Right atrium auricular region (tissue), 2 donors: ENCODE results near the gene PSG5. TPM values are rescaled to one million over a fixed set of nuclear protein-coding genes. Genes with fewer than 3 reads are reported as not detected.
"Not testable (repeated sequence)": the region's sequence is repeated elsewhere in the genome, so short reads cannot be mapped to it uniquely, and the experiment has no call there.

Experiments
- DNase-seq: peaks from one replicate; pipeline ENCODE4 v3.0.0-alpha.2; 2019; ENCODE audit warnings: low spot score
- H3K27ac ChIP-seq, 2 donors: fragments of 200-600 bp; sonication (generic); 1 replicate in 1 of 2; 2 replicates in 1 of 2; pipeline ENCODE4 v1.5.1; 2016 to 2019
- H3K27me3 ChIP-seq, 2 donors: fragments of 200-600 bp; sonication (generic); one replicate each; pipeline versions ENCODE4 v1.5.1 to v1.6.0; 2017 to 2019
- H3K36me3 ChIP-seq: fragments of 200-600 bp; sonication (generic); one replicate; pipeline ENCODE4 v1.5.1; 2016
- H3K4me1 ChIP-seq, 2 donors: fragments of 200-600 bp; sonication (generic); one replicate each; pipeline versions ENCODE4 v1.5.1 to v1.6.0; 2017 to 2019
- H3K4me3 ChIP-seq, 2 donors: fragments of 200-600 bp; sonication (generic); 1 replicate in 1 of 2; 2 replicates in 1 of 2; pipeline ENCODE4 v1.5.1; 2017 to 2019; ENCODE audit warnings: mild to moderate bottlenecking in 1 of 2, moderate library complexity in 1 of 2
- H3K9me3 ChIP-seq, 2 donors: fragments of 200-600 bp; sonication (generic); one replicate each; pipeline ENCODE4 v1.5.1; 2019
- CTCF ChIP-seq, 2 donors: fragments of 200-600 bp; sonication (generic); IDR thresholded peaks; one replicate each; pipeline ENCODE4 v1.5.1; 2019; ENCODE audit warnings: antibody characterized with exemption in 2 of 2
- total RNA-seq, 2 donors: library from RNA; depleted of rRNA; stranded (reverse); fragments of >200 nt; gene quantifications; one replicate each; pipeline ENCODE4 v1.1.0, GENCODE V29; 2016

PSG5 gene
- total RNA-seq, 2 donors from 2014 or later: not detected

GRCh38 chr19:43179569-43180147 lies 6.7 kb downstream of the PSG5 start:
- H3K27ac ChIP-seq, H3K27me3 ChIP-seq, DNase-seq, H3K4me1 ChIP-seq, H3K36me3 ChIP-seq, H3K9me3 ChIP-seq, H3K4me3 ChIP-seq: not testable (repeated sequence)

- H3K27me3 ChIP-seq, H3K4me1 ChIP-seq, H3K4me3 ChIP-seq, H3K27ac ChIP-seq, H3K9me3 ChIP-seq, H3K36me3 ChIP-seq, DNase-seq: not testable (repeated sequence)
Observed at GRCh38 chr19:43178577-43178976, 7.8 kb downstream of the PSG5 start.

- DNase-seq, H3K4me3 ChIP-seq, H3K36me3 ChIP-seq, H3K27me3 ChIP-seq, H3K4me1 ChIP-seq, H3K27ac ChIP-seq, H3K9me3 ChIP-seq: not testable (repeated sequence)
Observed at GRCh38 chr19:43165906-43166305, 20.4 kb downstream of the PSG5 start.

- H3K4me3 ChIP-seq, H3K4me1 ChIP-seq, H3K36me3 ChIP-seq, H3K9me3 ChIP-seq, DNase-seq, H3K27ac ChIP-seq, H3K27me3 ChIP-seq: not testable (repeated sequence)
Observed at GRCh38 chr19:43163135-43163534, 23.2 kb downstream of the PSG5 start.

- H3K27me3 ChIP-seq, H3K36me3 ChIP-seq, DNase-seq, H3K4me1 ChIP-seq, H3K4me3 ChIP-seq, H3K9me3 ChIP-seq, H3K27ac ChIP-seq: not testable (repeated sequence)
Observed at GRCh38 chr19:43162261-43162660, 24.1 kb downstream of the PSG5 start.

GRCh38 chr19:43152214-43152613 lies 34.1 kb downstream of the PSG5 start:
- Histone ChIP-seq H3K4me3 (no peak overlapping the region), H3K27me3 (no peaks in the 10 kb centered on the region), H3K4me1 (no peaks in the 10 kb centered on the region), H3K36me3 (no peaks in the 10 kb centered on the region), H3K27ac (no peak overlapping the region), H3K9me3 (no peaks in the 10 kb centered on the region)
- no peak for TF ChIP-seq CTCF (IDR thresholded peaks at IDR 0.05)
- no peak for DNase-seq

- not testable (repeated sequence) for H3K9me3 ChIP-seq, DNase-seq, H3K36me3 ChIP-seq, H3K27me3 ChIP-seq, H3K27ac ChIP-seq, H3K4me3 ChIP-seq, H3K4me1 ChIP-seq
Observed at GRCh38 chr19:43149788-43150187, 36.5 kb downstream of the PSG5 start.

- Histone ChIP-seq H3K4me3 (no peak overlapping the region), H3K27me3 (no peaks in the 10 kb centered on the region), H3K4me1 (no peaks in the 10 kb centered on the region), H3K27ac (no peak overlapping the region), H3K9me3 (no peaks in the 10 kb centered on the region), H3K36me3 (no peaks in the 10 kb centered on the region)
- no peak for DNase-seq
- no peak for TF ChIP-seq CTCF (IDR thresholded peaks at IDR 0.05)
Observed at GRCh38 chr19:43148233-43148632, 38.1 kb downstream of the PSG5 start.

- H3K4me1 ChIP-seq, DNase-seq, H3K36me3 ChIP-seq, H3K9me3 ChIP-seq, H3K4me3 ChIP-seq, H3K27ac ChIP-seq, H3K27me3 ChIP-seq: not testable (repeated sequence)
Observed at GRCh38 chr19:43141763-43142162, 44.6 kb downstream of the PSG5 start.

GRCh38 chr19:43132696-43133095 lies 53.6 kb downstream of the PSG5 start:
- Histone ChIP-seq H3K27ac (no peak overlapping the region), H3K4me3 (no peak overlapping the region), H3K36me3 (no peaks in the 10 kb centered on the region), H3K27me3 (no peaks in the 10 kb centered on the region), H3K4me1 (no peaks in the 10 kb centered on the region), H3K9me3 (no peaks in the 10 kb centered on the region)
- no peak for TF ChIP-seq CTCF (IDR thresholded peaks at IDR 0.05)
- DNase-seq: no peak

- not testable (repeated sequence) for H3K27me3 ChIP-seq, H3K27ac ChIP-seq, H3K36me3 ChIP-seq, H3K4me1 ChIP-seq, H3K4me3 ChIP-seq, DNase-seq, H3K9me3 ChIP-seq
Observed at GRCh38 chr19:43131281-43131842, 55.0 kb downstream of the PSG5 start.

- H3K36me3 ChIP-seq, H3K4me1 ChIP-seq, DNase-seq, H3K4me3 ChIP-seq, H3K27ac ChIP-seq, H3K9me3 ChIP-seq, H3K27me3 ChIP-seq: not testable (repeated sequence)
Observed at GRCh38 chr19:43129197-43129596, 57.1 kb downstream of the PSG5 start.
